B cell (primary cell): ENCODE measurements around the gene GALK1.

ENCODE experiments used
- EZH2 ChIP-seq: IDR thresholded peaks from 2 replicates; pipeline ENCODE4 v1.6.1; 2012; ENCODE audit warnings: borderline replicate concordance, low read depth, mild to moderate bottlenecking, moderate library complexity, low read length; ENCODE audit not compliant: insufficient read depth, poor library complexity, severe bottlenecking
- TF ChIP-seq, protein P1 (sequence below): fragments of 200-600 bp; IDR thresholded peaks from one replicate; pipeline ENCODE4 v1.8.0; 2022; ENCODE audit warnings: antibody characterized with exemption, mild to moderate bottlenecking

- TF ChIP-seq, protein P1, sequence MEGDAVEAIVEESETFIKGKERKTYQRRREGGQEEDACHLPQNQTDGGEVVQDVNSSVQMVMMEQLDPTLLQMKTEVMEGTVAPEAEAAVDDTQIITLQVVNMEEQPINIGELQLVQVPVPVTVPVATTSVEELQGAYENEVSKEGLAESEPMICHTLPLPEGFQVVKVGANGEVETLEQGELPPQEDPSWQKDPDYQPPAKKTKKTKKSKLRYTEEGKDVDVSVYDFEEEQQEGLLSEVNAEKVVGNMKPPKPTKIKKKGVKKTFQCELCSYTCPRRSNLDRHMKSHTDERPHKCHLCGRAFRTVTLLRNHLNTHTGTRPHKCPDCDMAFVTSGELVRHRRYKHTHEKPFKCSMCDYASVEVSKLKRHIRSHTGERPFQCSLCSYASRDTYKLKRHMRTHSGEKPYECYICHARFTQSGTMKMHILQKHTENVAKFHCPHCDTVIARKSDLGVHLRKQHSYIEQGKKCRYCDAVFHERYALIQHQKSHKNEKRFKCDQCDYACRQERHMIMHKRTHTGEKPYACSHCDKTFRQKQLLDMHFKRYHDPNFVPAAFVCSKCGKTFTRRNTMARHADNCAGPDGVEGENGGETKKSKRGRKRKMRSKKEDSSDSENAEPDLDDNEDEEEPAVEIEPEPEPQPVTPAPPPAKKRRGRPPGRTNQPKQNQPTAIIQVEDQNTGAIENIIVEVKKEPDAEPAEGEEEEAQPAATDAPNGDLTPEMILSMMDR: no peak
- no peak for TF ChIP-seq EZH2
These were observed 1.8 kb downstream of the GALK1 start for GRCh38 chr17:75763269-75763607.
